Stimulated activated naive CD8-positive, alpha-beta T cell treated with anti-CD3 and anti-CD28 coated beads, Interleukin-15, amount 100 ng/mL, for 72 hours (primary cell): ENCODE results near the gene BMP2K.

ENCODE experiments used
- ATAC-seq: fragments of 150-1000 bp; cut with Tn5 transposase; 2 replicates; pipeline ENCODE4 v1.10.0; 2021; ENCODE audit warnings: mild to moderate bottlenecking, moderate library complexity
- DNase-seq, 2 donors: peaks; one replicate each; pipeline ENCODE4 v3.0.0; 2021 to 2022
- H3K27ac Mint-ChIP-seq, 2 donors: one replicate each; pipeline ENCODE4 v1.8.0; 2022; ENCODE audit warnings: mild to moderate bottlenecking in 2 of 2, mixed read lengths in 2 of 2, moderate library complexity in 2 of 2
- H3K27me3 Mint-ChIP-seq: one replicate; pipeline ENCODE4 v1.8.0; 2022; ENCODE audit warnings: mixed read lengths
- H3K4me1 Mint-ChIP-seq: one replicate; pipeline ENCODE4 v1.8.0; 2022; ENCODE audit warnings: mild to moderate bottlenecking, mixed read lengths
- H3K4me3 Mint-ChIP-seq, 2 donors: one replicate each; pipeline ENCODE4 v1.8.0; 2022; ENCODE audit warnings: mild to moderate bottlenecking in 2 of 2, mixed read lengths in 2 of 2, moderate library complexity in 1 of 2
- H3K9me3 Mint-ChIP-seq, 2 donors: one replicate each; pipeline ENCODE4 v1.8.0; 2022; ENCODE audit warnings: mixed read lengths in 2 of 2

The BMP2K gene

DNA sequence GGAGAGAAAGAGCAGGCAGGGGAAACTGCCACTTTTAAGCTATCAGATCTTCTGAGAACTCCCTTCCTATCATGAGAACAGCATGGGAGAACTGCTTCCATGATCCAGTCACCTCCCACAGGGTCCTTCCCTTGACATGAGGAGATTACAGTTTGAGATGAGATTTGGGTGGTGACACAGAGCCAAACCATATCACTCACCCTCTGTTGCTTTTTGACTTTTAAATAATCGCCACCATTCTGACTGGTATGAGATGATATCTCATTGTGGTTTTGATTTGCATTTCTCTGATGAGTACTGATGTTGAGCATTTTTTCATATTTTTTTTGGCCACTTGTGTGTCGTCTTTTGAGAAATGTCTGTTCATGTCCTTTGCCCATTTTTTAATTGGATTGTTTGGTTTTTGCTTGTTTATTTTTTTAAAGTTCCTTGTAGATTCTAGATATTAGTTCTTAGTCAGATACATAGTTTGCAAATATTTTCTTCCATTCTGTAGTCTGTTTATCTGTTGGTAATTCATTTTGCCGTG, 169.6 kb downstream of the BMP2K start:
- Mint-ChIP-seq H3K27me3 (peaks cover 62% of the 10 kb centered on the region), H3K4me3 (no peak overlapping the region), H3K4me1 (peaks cover 5% of the 10 kb centered on the region), H3K27ac (no peak overlapping the region), H3K9me3 (no peaks in the 10 kb centered on the region)
- no peak for DNase-seq
- ATAC-seq = peak; percentile 62

DNA sequence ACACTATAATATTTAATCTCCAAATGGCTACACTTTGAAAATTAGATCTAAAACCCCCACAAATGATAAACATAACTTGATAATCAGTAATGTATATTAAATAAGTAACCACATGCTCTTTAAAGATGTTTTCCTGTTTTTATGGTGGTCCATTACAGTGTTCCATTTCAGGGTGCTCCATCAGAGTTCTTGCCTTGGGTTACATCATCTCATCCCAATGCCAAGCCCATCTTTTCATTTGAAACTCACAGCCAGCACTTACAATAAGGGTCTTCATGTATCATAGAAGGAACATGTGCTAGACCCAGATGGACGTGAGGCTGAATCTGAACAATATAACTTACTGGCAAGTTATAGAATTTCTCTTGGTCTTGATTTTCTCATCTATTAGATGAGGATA, 173.6 kb downstream of the BMP2K start:
- H3K27me3 Mint-ChIP-seq = peaks cover 34% of the 10 kb centered on the region
- no peaks in the 10 kb centered on the region for H3K9me3 Mint-ChIP-seq
- no peak overlapping the region for H3K4me3 Mint-ChIP-seq
- H3K27ac Mint-ChIP-seq = no peak overlapping the region
- ATAC-seq (no peak), DNase-seq (no peak)
- no peaks in the 10 kb centered on the region for H3K4me1 Mint-ChIP-seq

DNA sequence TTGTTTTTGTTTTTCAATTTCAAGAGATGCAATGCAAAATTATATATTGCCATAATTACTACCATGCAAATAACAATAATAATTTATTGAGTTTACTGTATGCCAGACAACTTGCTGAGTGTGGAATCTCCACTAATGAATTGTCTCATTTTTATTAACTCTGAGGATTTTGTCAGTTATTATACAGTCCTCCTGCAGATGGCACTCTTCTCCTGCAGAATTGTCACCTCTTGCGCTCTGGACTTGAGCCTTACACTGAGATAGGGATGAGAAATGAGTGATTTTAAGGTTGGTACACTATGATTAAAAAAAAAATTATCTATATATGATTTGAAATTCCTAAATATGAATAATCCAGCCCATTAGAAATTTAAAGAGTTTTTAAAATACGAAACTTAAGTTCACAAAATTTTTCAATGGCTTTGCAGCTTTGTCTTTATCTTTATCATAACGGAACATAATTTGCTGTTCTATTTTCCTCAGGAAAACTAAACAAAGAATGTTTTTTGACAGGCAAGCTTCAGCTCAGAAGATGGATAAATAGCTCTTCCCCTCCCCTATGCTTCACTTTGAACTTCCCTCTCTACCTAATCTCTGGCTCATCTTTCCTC, 175.8 kb downstream of the BMP2K start:
- DNase-seq (peak in 1 of 2 donors; percentile 17), ATAC-seq (peak; percentile 60)
- no peaks in the 10 kb centered on the region for H3K4me1 Mint-ChIP-seq
- no peak overlapping the region for H3K4me3 Mint-ChIP-seq
- H3K27me3 Mint-ChIP-seq = peaks cover 15% of the 10 kb centered on the region
- H3K27ac Mint-ChIP-seq = no peak overlapping the region
- no peaks in the 10 kb centered on the region for H3K9me3 Mint-ChIP-seq

DNA sequence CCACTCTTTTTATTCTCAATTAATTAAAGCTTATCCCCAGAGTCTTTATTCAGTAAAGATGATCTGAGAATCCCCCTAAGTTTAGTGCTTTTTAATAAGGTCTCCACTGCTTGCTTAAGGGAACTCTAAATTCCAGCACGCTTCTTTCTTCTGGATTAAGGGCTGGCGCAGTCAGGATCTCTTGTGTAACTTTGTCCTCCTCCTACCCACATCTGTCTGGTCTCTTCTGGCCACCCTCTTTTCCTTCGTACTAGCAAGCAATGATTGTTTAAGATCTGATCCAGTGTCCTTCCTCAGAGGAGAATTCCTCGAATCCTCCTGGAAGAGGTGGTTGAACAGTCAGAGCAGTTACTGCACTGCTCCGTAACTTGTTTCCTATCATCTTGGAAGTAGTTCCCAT, 177.1 kb downstream of the BMP2K start:
- H3K4me1 Mint-ChIP-seq = no peaks in the 10 kb centered on the region
- DNase-seq = no peak
- no peak overlapping the region for H3K27ac Mint-ChIP-seq
- peaks cover 2% of the 10 kb centered on the region for H3K27me3 Mint-ChIP-seq
- H3K9me3 Mint-ChIP-seq = no peaks in the 10 kb centered on the region
- no peak for ATAC-seq
- H3K4me3 Mint-ChIP-seq = no peak overlapping the region

DNA sequence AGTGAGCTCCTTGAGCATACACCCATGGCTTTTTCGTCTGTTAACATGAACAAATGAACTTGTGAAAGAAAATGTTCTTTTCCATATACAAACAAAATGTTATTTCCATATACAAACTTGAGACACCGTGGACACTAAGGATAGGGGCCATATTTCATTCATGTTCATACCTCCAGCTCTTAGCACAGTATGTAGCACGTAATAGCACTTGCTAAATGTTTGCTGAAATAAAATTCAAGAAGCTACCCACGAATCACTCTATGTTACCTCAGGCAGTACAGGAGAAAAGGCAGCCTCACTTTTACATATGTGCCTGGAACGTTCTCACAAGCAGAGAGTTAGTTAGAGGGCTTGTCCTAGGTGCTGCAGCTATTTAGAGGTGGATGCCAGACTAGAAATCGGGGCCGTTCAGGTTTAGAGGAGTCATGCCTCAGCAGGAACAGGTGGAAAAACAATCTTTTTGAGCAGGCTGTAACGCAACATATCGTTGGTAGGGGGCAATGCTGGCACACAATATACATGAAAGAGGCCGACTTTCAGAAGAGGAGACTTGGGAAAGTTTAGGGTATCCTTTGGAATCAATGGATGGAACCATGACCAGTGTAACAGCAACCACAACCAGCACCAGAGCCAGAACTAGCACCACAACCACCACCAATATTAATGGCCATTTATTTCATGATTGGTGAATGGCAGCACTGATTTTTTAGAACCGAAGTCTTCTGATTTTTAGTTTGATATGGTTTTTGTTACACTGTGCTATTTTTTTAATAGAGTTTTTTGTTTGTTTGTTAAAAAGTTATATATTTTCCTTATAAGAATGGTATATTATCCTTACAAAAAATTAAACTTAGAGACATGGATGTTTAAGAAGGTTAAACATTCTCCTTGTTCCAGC, 177.9 kb downstream of the BMP2K start:
- no peaks in the 10 kb centered on the region for H3K4me1 Mint-ChIP-seq
- ATAC-seq = no peak
- DNase-seq = no peak
- no peak overlapping the region for H3K4me3 Mint-ChIP-seq
- no peaks in the 10 kb centered on the region for H3K9me3 Mint-ChIP-seq
- no peaks in the 10 kb centered on the region for H3K27me3 Mint-ChIP-seq
- H3K27ac Mint-ChIP-seq = no peak overlapping the region

DNA sequence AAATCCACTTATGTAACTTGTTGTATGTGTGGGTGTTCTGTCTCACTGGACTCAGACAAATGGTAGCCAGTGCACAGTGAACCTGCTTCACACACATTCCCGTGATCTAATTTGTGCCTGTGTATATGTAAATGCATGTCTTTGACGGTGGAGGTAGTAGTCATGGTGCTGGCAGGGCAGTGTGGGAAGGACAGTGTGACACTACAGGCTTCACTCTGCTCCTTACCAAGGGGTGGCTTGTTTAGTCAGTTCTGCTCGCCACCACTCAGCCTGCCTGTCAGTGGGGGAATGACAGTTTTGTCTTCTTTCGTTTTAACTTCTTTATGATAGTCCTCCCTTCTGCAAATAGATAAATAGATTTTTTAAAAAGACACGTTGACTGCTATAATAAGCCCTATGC, 180.8 kb downstream of the BMP2K start:
- no peaks in the 10 kb centered on the region for H3K9me3 Mint-ChIP-seq
- H3K4me3 Mint-ChIP-seq = no peak overlapping the region
- no peak overlapping the region for H3K27ac Mint-ChIP-seq
- ATAC-seq (no peak), DNase-seq (no peak)
- H3K27me3 Mint-ChIP-seq = no peaks in the 10 kb centered on the region
- H3K4me1 Mint-ChIP-seq = no peaks in the 10 kb centered on the region

DNA sequence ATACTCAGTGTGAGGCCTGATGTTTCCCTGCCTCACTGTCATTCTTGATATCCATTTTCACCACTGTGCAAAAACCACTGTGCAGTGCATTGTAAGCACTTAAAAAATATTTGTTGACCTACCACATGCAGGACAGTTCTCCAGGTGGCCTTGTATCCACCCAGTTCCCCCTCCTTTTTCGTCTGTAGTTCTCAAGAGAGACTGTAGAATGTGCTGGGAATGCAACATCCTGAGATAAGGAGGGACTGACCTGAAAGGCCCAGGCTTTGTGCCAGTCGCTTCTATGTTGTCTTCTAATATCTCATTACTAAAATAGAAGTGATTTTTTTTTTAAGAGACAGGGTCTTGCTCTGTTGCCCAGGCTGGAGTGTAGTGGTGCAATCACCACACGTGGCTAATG, 184.8 kb downstream of the BMP2K start:
- Mint-ChIP-seq H3K4me3 (no peak overlapping the region), H3K27ac (no peak overlapping the region), H3K9me3 (no peaks in the 10 kb centered on the region), H3K27me3 (no peaks in the 10 kb centered on the region), H3K4me1 (no peaks in the 10 kb centered on the region)
- no peak for DNase-seq
- no peak for ATAC-seq
